Fibroblast of skin of left quadriceps (primary cell): Measurements from ENCODE around the gene SMG6.
"Not testable (repeated sequence)": the region's sequence is repeated elsewhere in the genome, so short reads cannot be mapped to it uniquely, and the experiment has no call there.

Experiments
- DNase-seq, 2 experiments: peaks; one replicate each; pipeline ENCODE4 v3.0.0-alpha.2; 2013; ENCODE audit warnings: low read depth in 2 of 2

SMG6 gene

DNA sequence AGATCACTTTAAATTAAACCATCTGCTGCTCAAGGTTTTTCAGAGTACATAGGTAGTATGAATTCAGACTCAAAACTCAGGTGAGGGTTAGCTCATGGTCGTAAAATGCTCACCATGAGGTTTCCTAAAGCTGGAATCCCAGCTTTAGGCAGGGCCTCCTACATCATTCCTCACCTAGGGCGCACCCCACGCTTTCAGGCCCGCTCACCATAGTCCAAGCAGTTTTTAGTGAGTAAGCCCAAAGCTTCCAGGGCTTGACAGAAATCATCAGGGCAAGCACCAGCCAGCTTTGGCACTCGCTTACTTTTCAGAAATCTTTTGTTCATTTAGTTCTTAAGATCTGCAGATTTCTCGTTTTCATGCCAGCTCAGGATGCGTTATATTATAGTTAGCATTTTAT, 158.9 kb downstream of the SMG6 start:
- no peak for DNase-seq

DNA sequence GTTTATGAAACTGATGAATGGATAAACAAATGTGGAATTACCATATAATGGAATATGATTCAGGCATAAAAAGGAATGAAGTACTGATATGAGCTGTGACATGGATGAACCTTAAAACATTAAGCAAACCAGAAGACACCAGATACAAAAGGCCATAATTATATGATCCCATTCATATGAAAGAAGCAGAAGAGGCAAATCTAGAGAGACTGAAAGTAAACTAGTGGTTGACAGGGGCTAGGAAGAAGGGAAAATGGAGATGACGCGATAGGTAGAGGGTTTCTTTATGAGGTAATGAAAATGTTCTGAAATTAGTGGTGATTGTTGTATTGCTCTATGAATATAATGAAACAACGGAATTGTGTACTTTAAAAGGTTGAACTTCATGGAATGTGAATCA, 160.3 kb downstream of the SMG6 start:
- DNase-seq: no peak

DNA sequence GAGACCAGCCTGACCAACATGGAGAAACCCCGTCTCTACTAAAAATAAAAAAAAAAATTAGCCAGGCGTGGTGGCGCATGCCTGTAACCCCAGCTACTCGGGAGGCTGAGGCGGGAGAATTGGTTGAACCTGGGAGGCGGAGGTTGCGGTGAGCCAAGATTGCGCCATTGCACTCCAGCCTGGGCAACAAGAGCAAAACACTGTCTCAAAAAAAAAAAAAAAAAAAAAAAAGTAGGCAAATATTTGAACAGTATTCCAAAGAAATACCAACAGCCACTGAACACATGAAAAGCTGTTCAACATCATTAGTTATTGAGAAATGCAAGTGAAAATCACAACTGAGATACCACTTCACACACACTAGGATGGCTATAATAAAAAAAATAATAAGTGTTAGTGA, 160.9 kb downstream of the SMG6 start:
- DNase-seq: not testable (repeated sequence)

GRCh38 chr17:2140683-2141082, 162.9 kb downstream of the SMG6 start:
- DNase-seq: no peak

GRCh38 chr17:2138761-2139160, 164.8 kb downstream of the SMG6 start:
- DNase-seq: no peak

DNA sequence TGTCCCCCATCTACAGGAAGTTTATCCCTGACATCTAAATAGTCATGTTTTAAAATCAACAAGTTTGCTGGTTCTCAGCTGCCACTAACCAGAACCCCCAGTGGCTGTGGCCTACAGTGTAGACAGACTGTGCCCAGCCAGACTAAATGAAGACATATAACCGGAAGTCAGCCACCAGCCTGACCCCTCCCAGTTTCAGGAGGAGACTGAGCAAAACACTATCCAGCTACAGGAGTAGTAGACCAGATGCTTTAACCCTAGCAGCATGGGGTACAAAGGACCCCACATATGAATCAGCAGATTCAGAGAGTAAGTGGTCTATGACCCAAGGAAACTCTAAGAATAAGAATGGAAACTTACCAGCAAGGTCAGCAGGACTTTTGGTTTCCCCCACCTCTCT, 165.3 kb downstream of the SMG6 start:
- no peak for DNase-seq

GRCh38 chr17:2137342-2138098, 166.1 kb downstream of the SMG6 start:
- DNase-seq: peak in 1 of 2 experiments; percentile 57

GRCh38 chr17:2136241-2136640, 167.3 kb downstream of the SMG6 start:
- DNase-seq: peak; percentile 49 to 56

DNA sequence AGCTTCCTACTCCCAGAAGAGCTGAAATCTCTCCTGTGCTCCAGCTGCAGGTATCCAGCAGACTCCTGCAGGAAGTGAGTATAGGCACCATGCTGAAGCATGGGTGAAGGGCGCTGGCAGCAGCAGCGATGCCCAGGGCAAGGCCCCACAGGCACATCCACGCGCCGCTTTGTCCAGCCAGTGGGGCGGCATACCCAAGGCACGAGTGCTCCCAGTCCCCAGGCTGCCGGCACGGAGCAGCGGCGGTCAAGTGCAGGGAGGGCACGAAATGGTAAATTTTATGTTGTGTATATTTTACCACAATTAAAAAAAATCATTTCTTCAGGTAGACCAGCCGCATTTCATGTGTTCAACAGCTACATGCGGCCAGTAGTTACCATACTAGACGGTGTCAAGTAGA, 175.6 kb downstream of the SMG6 start:
- DNase-seq: no peak

GRCh38 chr17:2125013-2125535, 178.5 kb downstream of the SMG6 start:
- no peak for DNase-seq

- DNase-seq: no peak
Observed at GRCh38 chr17:2124391-2124790, 179.2 kb downstream of the SMG6 start.

DNA sequence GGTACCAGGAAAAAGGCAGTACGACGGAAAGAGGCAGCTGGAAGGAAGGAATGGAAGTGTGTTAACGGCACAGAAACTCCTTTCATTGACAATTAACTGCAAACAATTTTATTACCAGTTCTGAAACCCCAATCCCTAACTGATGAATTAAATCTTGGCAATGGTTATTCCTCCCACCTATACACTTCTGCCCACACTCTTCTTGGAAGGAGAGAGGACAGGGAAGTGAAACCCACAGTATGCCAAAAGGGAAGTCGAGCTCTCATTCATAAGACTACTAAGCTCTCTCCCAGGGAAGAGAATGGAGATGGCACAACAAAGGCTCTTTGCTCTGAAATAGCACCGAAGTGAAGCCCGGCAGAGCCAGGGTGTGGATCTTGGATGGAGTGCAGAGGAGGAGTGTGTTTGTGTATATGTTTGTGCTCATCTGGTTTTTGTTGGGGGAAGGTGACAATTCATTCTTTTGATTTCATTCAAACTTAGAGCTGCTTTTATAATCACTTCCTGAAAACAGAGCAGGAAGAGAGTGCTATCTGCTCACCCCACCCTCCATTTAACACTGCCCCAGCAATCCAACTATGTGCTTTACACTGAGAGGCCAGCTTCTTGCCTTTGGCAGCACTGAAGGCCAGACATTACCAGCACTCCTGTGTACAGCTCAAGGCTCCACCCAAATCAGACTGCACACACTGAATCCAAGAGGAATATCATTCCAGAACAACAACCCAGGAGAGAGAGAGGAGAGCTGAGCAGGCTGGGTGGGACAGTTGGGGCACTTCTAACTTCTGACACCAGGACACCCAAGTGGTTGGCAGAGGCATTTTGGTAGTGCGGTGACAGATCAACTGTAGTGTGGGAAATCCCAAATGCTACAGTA, 180.0 kb downstream of the SMG6 start:
- no peak for DNase-seq

DNA sequence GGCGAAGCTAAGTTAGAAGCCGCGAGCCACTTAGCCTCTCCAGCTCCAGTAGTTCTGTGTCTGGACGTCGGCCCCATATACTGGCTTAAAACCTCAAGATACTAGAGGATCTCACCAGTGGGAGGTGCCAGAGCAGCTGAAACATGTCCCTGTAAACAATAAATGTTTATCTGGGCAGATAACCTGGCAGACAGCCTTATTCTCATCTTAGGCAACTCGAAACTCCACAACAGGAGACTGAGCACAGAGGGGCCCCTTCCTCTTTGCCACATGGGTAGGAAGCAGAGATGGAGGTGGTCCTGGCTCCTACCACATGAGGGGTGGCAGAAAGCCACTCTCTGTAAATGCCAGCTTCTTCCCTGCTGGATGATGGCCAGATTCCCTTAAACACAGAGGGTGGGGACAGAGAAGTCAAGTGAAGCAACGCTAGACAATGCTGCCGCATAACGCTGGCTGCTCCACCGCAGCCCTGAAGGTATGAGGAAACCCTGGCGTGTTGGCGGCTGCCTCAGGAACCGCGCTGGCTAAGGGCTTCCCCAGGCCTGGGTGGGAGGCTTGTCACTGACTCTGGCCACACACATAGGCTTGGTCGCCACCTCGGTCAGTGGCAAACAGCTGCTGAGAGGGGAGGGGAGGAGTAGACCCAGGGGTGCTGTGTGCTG, 180.8 kb downstream of the SMG6 start:
- no peak for DNase-seq

GRCh38 chr17:2120586-2121335, 182.8 kb downstream of the SMG6 start:
- peak; percentile 76 to 77 for DNase-seq

- DNase-seq: no peak
Observed at GRCh38 chr17:2113279-2113622, 190.3 kb downstream of the SMG6 start.

DNA sequence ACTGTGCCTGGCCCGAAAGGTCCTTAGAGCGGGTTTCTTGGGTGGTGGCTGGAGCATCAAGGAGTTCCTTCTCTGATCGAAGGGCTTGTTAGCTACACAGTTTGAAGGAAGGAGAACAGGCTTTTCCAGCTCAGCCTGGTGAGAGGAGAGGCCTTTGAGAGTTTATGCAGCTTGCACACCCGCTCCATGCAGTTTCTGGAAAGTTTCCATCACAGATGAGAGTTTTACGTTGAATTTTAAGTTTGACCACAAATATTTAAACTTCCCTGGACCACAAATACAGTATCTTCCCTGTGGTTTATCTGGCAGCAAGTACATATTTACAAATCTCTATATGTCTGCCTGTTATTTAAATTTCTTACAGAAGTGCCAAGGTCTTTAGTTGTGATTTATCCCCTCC, 191.9 kb downstream of the SMG6 start:
- DNase-seq: peak; percentile 96 to 97

DNA sequence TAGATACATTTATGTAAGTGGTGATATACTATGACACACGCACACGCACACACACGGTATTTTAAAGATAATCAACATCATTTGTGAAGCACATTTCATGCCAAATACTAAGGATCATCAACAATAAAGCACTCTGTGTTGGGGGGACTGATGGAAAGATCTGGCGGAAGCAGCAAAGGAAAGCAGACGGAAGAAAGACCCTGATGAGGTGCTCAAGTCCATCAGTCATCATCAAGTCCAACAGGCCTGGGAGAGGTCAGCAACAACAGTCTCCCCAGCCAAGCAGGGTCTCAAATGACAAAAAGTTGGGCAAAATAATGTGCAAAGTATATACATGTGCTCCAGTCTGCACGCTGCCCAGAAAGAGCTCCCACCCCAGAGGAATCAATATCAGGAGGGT, 193.1 kb downstream of the SMG6 start:
- no peak for DNase-seq

DNA sequence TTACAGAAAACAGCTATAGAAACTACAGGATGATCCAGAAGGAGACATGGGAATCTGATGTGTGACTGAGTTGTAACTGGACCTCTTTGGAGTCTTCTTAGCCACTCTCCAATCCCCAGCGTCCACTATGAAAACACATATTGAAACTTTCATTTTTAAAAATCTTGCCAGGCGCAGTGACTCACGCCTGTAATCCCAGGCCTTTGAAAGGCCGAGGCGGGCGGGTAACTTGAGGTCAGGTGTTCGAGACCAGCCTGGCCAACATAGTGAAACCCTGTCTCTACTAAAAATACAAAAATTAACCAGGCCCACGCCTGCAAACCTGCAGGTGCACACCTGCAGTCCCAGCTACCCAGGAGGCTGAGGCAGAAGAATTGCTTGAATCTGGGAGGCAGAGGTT, 195.4 kb downstream of the SMG6 start:
- no peak for DNase-seq

- no peak for DNase-seq
Observed at GRCh38 chr17:2107506-2107905, 196.1 kb downstream of the SMG6 start.

- no peak for DNase-seq
Observed at GRCh38 chr17:2107050-2107449, 196.5 kb downstream of the SMG6 start.

GRCh38 chr17:2106308-2106955, 197.2 kb downstream of the SMG6 start:
- DNase-seq: no peak
